Astrocyte (in vitro differentiated cells and primary cell): ENCODE results near the gene PRADC1.

ENCODE experiments used
- CTCF ChIP-seq: IDR thresholded peaks from 2 replicates; pipeline ENCODE4 v1.5.1; 2011; ENCODE audit warnings: low read depth, mild to moderate bottlenecking, inconsistent platforms, low read length, moderate library complexity; ENCODE audit not compliant: insufficient read depth
- EZH2 ChIP-seq: IDR thresholded peaks from 2 replicates; pipeline ENCODE4 v1.6.1; 2012; ENCODE audit warnings: mild to moderate bottlenecking, low read length, inconsistent platforms; ENCODE audit not compliant: insufficient read depth

- TF ChIP-seq CTCF (no peak), EZH2 (no peak)
These were observed 19.4 kb upstream of the PRADC1 start for GRCh38 chr2:73252238-73253027.
